HG03139 (cell line): ENCODE measurements around the gene KPNA4.
"Not testable (repeated sequence)": the region's sequence is repeated elsewhere in the genome, so short reads cannot be mapped to it uniquely, and the experiment has no call there.

Experiments used
- ATAC-seq: cut with Tn5 transposase; IDR thresholded peaks from one replicate; pipeline ENCODE4 v1.9.1; 2021; ENCODE audit not compliant: unreplicated experiment

Gene KPNA4

DNA sequence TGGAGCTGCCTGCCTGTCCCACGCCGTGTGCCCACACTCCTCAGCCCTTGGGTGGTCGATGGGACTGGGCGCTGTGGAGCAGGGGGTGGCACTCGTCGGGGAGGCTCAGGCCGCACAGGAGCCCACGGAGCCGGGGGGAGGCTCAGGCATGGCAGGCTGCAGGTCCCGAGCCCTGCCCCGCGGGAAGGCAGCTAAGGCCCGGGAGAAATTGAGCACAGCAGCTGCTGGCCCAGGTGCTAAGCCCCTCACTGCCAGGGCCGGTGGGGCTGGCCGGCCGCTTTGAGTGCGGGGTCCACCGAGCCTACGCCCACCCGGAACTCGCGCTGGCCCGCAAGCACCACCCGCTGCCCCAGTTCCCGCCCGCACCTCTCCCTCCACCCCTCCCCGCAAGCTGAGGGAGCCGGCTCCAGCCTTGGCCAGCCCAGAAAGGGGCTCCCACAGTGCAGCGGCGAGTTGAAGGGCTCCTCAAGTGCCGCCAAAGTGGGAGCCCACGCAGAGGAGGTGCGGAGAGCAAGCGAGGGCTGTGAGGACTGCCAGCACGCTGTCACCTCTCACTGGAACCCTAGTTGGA lies 8.7 kb upstream of the KPNA4 start:
- not testable (repeated sequence) for ATAC-seq

DNA sequence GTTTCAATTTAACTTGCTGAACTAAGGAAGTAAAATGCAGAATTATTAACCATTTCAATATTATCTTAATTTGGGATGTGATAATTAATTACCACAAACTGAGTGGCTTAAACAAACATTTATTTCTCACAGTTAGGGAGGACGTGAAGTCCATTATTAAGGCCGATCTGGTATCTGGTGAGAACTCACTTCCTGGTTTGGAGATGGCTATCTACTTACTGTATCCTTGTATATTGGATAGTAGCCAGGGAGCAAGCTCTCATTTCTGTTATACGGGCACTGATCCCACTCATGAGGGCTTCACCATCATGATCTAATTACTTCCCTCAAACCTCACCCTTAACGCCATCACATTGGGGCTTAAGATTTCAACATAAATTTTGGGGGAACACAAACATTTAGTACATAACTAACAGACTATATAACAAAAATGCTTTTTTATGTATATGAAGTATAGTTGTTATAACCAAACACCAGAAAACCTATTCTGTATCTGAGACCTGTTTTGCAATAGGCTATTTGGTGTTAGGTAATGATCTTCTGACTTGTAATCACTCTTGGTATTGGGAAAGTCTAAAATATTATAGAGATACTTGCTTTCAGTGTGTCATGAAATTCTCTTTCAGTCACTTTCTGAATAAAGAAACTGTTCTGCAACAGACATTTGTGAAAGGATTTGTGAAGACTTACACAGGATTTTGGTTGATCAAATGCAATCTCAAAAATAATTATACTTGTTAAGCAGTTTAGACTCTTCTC lies 4.7 kb upstream of the KPNA4 start:
- ATAC-seq: no peak

DNA sequence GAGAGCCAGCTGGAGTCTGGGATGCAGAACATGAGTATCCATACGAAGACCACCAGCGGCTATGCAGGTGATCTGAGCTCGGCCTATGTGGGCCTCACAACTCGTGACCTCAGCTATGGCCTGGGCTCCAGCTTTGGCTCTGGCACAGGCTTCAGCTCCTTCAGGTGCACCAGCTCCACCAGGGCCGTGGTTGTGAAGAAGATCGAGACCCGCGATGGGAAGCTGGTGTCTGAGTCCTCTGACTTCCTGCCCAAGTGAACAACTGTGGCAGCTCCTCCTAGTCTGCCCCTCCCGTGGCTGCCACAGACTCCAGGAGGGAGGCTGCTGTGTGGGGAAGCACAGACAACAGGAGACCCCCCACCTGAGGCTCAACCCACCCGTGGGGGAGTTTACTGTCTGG lies 3.6 kb upstream of the KPNA4 start:
- ATAC-seq: no peak

DNA sequence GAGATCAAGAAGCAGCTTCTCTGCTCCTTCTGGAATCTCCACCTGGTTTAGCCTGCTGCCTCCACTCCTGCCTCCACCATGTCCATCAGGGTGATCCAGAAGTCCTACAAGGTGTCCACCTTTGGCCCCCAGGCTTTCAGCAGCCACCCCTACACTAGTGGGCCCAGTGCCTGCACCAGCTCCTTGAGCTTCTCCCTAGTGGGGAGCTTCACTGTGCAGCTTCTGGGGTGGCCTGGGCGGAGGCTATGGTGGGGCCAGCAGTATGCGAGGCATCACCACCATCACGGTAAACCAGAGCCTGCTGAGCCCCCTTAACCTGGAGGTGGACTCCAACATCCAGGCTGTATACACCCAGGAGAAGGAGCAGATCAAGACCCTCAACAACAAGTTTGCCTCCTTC lies 2.4 kb upstream of the KPNA4 start:
- ATAC-seq: no peak

DNA sequence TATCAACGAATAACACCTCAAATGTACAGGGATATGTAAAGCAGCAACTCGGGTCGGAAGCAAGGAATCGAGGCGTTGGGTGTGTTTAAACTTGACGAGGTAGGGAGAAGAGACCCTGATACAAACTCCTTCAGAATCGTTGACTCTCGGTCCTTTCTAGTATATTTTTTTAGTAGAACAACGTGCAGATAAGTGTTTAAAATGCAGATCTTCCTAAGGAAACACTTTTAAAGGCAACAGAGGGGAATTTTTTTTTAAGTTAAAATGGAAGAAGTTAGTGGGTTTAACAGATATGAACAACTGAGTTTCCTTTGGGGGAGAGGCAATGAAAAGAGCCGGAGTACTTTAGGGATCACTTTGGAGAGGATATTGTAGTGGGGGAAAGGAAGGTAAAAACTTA lies 1.1 kb upstream of the KPNA4 start:
- ATAC-seq: no peak

DNA sequence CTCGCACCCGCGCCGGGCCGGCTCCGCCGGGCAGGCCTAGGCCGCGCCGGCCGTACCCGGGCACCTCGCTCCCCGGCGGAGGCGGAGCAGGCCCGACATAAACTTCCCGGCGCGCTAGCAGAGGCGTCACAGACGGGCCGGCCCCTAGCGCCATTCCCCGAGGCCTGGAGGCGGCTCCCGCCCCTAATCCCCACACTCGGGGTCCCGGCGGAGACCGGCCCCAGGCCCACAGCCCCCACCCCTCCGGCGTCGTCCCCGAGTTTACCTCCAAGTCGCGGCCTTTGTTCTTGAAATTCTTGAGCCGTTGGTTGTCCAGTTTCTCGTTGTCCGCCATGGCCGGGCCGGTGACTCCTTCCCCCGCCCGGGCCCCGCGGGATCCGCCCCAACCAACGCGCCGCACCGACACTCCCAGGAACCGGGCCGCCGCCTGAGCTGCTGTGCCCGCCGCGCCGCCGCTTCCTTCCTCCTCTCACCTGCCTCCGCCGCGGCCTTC lies 376 bp downstream of the KPNA4 start:
- peak; percentile 37 for ATAC-seq

DNA sequence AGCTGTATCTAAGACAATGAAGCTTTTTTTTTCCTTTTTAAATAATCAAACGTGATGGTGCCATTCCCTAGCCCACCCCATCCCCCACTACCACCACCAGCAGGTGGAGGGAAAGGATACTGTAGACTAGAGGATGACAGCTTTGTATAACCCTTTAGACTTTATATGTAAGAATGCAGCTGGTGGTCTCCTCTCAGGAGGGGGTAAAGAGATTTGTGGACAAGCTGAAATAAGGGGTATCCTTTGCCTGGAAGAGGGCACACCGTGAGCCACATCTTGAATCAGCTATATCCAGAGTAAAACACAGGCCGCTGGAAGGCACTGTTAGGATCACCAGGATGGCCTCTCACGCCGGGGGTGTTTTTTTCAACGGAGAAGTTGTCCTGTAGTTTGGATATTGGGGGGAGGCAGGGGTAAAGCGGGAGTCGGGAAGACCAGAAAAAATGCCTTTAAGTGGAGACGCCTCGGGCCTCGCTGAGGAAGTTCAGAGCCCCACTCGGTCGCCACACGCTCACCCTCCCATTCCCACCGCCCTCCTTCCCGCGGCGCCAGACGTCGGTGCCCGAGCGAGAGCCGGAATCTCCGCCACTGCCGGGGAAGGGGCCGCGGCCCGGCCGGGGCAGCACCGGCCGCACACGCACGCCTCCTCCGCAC lies 986 bp downstream of the KPNA4 start:
- no peak for ATAC-seq

DNA sequence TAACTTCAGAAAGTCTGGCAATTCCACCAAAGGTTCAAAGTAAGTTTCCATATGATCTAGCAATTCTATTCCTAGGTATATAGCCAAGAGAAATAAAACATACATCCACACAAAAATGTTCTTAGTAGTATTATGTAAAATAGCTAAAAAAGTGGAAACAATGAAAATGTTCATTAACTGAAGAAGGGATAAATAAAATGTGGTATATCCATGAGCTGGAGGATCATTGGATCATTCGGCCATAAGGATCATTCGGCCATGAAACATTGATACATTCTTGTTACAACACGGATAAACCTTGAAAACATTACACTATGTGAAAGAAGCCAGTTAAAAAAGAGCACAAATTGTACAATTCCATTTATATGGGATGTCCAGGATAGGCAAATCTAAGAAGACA lies 2.4 kb downstream of the KPNA4 start:
- ATAC-seq: no peak

DNA sequence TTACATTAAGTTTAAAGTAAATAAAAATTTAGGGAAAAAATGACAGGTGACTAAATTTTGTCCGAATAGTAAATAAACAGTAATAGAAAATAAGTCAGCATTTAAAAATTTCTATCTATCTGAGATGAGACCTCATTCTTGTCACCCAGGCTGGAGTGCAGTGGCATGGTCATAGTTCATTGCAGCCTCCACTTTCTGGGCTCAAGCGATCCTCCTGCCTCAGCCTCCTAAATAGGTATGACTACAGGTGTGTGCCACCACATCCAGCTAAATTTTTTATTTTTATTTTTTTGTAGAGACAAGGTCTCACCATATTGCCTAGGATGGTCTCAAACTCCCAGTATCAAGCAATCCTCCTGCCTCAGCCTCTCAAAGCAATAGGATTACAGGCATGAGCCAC lies 7.8 kb downstream of the KPNA4 start:
- ATAC-seq: no peak

DNA sequence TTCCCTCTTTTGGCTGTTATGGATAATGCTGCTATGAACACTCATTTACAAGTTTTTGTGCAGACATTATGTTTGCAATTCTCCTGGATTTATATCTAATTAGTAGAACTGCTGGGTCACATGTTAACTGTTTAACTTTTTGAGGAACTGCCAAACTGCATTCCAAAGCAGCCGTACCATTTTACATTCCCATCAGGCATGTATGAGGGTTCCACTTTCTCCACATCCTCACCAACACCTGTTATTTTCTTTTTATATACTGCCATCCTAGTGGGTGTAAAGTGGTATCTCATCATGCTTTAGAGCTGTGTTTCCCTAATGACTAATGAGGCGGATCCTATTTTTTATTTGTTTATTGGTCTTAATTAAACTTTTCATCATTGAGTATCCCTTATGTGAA lies 9.2 kb downstream of the KPNA4 start:
- no peak for ATAC-seq

DNA sequence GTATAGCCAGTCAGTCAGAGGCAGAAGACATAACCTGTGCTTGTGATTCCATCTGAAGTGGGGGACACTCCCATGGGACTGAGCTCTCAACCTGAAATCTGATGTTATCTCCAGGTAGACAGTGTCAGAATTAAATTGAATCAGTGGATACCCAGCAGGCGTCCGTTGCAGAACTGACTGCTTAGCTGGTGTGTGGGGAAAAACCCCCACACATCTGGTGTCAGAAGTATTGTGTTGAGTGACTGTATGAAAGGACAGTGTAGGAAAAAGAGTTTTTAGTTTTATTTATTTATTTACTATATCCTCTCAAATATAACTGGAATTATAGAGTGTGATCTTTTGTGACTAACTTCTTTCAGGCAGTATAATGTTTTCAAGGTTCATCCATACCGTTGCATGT lies 10.4 kb downstream of the KPNA4 start:
- no peak for ATAC-seq

DNA sequence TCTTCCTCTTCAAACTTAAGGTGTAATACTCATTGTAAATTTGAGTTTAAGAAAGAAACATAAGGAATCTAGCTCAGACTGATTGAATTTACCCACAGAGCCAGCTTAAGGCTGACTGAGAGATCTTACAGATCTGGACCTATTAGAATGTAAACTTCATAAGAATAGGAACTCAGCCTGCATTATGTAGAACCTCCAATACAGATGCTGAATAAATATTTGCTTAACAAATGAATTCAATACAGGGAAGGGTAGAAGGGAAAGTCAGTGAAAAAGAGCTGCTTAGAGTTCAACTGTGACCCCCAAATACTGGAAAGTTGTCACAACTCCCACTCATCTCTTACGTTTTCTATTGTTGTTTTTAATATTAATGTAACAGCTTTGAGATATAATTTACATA lies 11.5 kb downstream of the KPNA4 start:
- ATAC-seq: no peak

DNA sequence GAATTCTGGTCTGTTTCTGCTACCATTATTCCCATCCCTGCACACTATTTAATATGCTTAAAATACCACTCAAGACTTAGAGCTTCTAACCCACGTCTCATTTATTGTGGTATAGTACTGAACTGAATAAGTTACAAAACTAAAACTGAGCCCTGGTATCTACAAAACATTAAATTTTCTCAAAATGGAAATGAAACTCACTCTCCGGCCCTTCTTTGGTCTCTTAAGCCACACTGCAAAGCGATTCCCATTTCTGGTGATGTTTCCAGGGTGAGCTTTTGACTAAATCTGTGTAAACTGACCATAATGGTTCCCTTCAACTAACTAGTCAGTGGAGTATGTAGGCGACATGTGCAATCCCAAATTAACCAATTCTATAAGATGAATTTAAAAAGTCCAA lies 18.6 kb downstream of the KPNA4 start:
- no peak for ATAC-seq

DNA sequence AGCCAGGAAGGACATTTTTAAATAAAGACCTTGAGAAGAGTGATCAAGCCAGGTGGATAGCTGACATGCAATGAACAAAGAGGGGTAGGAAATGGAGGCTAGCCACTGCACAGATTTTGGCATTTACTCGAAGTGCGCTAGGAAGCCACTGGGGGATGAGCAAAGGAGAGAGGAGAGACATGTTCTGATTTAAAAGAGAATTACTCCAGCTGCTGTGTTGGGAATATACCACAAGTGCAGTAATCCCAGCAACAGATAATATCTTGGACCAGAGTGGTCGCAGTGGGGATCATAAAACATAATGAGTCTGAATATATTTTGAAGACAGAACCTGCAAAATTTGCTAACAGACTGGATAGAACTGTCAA lies 19.9 kb downstream of the KPNA4 start:
- ATAC-seq: no peak

DNA sequence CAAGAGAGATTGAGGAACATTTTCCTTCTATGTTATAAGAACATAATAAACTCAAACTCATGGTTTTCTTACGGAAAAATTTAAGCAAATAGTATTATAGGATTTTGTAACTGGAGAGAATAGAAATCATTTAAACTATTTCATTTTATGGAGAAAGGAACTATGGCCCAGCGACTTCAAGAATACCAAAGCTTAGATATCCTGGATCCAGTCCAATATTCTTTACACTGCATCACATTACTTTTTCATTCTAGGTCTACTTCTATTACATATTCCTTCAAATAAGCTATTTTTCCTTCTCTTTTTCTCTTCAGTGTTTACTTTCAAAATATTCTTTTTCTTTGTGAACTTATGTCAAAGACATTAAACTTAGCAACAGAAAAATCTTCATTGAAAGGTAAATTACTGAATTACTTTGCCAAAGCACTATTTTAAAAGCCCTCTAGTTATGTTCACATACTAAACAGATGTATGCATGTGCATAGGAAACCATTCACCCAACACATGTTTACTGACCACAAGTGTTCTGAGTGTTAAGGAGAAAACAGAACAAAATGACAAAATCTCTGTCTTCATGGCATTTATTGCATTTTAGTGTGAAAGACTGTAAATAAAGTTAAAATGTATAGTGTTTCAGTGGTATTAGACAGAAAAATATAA lies 20.4 kb downstream of the KPNA4 start:
- no peak for ATAC-seq

DNA sequence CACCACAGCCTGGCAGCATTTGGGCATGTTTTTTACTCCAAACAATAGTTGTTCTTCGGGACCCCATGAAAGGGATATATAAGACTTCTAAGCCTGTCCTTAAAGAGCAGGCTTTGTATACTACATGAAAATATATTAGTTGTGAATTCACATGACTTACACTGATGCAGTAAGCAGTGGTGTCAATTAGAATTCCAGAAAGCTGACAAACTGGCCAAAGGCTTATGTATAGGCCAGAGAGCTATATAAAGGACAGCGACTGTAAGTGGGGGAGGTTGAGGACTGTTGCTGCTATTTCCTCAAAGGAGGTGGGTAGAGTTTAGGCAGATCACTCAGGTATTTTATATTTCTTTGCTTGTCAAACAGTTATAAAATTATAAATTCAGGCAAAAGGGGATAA lies 24.8 kb downstream of the KPNA4 start:
- ATAC-seq: no peak

DNA sequence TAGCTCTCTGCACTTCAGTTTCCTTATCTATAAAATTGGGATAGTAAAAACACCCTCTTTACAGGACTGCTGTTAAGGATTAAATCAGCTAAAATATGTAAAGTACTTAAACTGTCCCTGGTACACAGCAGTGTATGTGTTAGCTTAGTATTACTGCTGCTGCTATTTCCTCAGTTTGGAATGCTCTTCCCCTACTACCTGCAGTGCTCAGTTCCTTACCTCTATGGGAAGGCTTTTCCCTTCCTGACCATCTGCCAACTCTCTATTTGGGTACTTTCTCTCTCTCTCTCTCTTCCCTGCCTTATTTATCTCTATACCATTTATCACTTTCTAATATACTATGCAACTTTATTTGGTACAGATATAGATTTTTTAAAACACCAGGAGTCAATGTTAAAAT lies 26.5 kb downstream of the KPNA4 start:
- no peak for ATAC-seq

DNA sequence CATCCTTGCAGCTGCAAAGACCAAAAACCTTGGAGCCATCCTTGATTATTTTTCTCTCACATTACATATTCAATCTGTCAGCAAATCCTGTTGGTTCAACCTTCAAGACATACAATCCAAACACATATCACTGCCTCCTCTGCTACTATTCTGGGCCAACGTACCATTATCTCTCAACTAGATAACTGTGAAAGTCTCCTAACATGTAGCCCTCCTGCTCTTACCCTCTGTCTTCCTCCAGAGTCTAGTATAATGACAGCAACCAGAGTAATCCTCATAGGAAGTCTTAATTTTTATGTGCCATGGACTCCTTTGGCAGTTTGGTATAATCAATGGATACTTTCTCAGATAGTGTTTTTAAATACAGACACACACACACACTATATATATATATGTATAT lies 27.6 kb downstream of the KPNA4 start:
- ATAC-seq: no peak

DNA sequence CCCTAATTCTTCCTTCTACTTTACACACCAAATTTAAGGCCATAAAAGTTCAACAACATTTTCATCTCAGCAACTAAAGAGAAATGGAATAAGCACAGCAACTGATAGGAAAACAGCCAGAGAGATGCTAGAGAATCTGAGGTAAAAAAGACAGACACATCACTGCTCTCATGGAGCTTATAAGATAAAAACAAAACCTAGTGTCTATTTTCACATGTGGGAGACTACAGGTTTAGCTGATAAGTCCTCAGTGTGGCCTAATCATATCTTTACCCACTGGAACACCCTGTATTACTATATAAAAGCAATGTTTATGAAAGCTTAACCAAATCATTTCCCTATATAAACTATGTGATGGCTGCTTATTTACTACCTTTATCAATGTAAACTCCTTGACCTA lies 33.0 kb downstream of the KPNA4 start:
- ATAC-seq: no peak

DNA sequence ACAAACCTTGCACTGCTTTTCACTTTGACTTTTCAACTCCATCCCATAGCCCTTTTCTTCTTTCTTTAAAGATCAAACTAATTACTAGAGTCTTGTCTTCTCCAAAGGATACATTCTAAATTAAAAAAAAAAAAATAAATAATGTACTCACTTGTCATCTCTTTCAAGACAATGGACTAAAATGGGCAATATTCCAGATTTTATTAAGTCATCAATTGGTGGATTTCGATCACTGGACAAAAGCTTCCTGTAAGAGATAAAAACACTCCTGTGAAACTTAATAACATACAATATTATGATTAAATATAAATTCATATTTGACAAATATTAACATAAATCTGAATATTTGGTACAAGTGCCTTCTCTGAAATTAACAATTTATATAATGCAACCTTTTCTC lies 34.1 kb downstream of the KPNA4 start:
- ATAC-seq: no peak

DNA sequence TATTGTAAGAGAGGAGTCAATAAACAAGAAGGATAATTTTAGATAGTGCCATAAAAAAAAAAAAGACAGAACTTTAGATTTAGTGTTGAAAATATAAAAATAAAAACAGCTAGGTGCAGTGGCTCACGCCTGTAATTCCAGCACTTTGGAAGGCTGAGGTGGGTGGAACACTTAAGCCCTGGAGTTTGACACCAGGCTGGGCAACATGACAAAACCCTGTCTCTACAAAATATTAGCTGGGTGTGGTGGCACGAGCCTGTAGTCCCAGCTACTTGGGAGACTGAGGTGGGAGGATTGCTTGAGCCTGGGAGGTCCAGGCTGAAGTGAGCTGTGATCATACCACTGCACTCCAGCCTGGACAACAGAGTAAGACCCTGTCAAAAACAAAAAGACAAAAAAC lies 49.0 kb downstream of the KPNA4 start:
- not testable (repeated sequence) for ATAC-seq

DNA sequence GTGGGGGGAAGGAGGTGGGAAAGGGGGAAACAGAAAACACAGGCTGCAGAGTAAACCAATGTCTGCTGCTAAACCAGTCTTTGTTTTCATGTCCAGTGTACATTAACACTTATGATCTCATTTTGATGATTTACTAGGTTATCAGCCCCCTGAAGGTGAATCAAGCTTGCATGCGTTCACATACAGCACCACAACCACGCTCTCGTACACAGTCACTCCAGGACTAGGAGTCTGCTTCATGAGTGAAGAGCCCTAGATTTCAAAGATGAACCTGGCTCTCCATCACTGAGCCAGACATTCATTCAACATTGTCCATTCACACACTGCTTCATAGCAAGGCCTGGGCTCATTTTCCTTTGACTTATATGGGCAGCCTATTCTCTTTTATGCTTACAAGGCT lies 64.0 kb downstream of the KPNA4 start:
- ATAC-seq: no peak
